GM21825 (cell line): ENCODE measurements around the gene DUS4L.
"Not testable (repeated sequence)": the region's sequence is repeated elsewhere in the genome, so short reads cannot be mapped to it uniquely, and the experiment has no call there.

ENCODE experiments used
- ATAC-seq: cut with Tn5 transposase; IDR thresholded peaks from one replicate; pipeline ENCODE4 v1.9.1; 2021; ENCODE audit warnings: mild to moderate bottlenecking, moderate library complexity; ENCODE audit not compliant: unreplicated experiment

Gene DUS4L

DNA sequence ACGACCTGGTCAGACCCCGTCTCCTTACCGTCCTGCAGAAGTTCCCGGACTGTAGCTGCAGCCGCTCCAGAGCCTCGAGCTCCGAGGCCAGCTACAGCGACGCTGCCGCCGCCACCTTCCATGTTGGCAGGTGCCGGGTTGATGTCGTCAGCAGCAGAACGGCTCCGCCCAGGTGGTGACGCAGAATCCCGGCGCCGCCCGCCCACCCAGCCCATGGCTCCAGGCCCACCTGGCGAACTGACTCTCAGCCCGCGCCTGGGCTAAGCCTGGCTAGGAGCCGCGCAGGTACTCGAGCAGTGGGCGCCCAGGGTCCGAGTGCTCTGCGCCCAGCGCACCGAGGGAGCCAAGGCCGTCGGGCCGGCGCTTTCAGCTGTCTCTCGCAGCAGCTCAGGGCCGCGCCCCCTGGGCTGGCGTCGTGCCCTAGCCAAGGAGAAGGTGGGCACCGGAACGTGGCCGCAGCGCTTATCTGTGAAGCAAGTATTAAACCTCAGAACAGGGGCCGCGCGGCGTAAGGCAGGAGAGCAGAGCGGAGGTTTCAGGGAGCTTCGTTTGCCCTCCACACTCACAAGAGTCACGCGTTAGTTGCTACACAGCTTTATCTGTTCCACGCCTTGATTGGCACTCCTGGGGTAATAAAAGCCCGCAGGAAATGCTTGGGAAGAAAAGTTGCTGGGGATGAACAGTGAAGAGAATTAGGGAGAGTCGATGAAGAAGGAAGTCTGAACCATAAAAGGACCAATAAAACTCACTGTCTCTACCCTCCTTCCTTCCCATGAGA is at the start of gene DUS4L, which contains the start of gene COG5:
DUS4L (plus strand) TSS at position 197 of the 778 bp plus-strand sequence. CDS start 3,100 bp downstream, outside the sequence.
COG5 (minus strand) TSS at position 146 of the 778 bp plus-strand sequence; CDS start at position 122, 24 bp downstream.
- peak; percentile 95 for ATAC-seq

GRCh38 chr7:107526672-107527071 is 37.1 kb upstream of the DUS4L start:
- ATAC-seq = no peak

- ATAC-seq = no peak
These were observed 36.6 kb upstream of the DUS4L start for GRCh38 chr7:107527196-107527595.

DNA sequence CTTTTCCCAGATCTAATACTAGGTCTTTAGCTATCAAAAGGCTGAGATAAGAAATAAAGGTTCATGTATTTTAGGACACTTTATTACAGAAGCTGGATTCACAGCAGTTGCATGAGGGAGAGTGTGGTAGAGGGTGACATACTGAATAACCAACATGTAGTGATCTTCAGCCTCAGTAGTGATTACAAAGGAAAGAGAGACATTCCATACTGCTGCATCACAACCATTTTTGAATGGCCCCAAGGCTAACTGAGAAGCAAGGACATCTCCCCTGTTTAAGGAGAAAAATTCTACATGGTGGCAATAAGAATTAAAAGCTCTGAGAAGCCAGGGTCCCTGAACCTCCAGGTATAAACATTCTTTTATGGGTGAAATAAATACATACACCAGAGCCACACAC is 35.3 kb upstream of the DUS4L start:
- ATAC-seq = no peak

DNA sequence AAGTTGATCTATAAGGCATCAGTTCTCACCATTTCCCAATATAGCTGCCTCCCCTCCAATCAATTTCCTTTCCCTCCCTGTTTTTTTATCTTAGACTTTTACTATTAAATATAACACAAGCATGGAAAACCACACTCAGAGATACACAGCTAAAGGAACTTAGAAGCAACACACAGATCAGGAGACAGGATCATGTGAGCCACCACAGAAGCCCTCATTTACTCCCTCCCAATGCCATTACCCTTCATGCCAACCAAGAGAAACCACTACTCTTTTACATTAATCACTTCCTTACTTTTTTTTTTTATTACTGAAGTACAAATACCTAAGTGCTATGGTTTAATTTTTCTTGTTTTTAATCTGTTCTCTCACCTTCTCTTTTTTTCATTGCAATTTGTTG is 33.0 kb upstream of the DUS4L start:
- ATAC-seq = no peak

- no peak for ATAC-seq
These were observed 29.6 kb upstream of the DUS4L start for GRCh38 chr7:107534139-107534538.

- ATAC-seq = not testable (repeated sequence)
These were observed 26.5 kb upstream of the DUS4L start for GRCh38 chr7:107537228-107537627.

DNA sequence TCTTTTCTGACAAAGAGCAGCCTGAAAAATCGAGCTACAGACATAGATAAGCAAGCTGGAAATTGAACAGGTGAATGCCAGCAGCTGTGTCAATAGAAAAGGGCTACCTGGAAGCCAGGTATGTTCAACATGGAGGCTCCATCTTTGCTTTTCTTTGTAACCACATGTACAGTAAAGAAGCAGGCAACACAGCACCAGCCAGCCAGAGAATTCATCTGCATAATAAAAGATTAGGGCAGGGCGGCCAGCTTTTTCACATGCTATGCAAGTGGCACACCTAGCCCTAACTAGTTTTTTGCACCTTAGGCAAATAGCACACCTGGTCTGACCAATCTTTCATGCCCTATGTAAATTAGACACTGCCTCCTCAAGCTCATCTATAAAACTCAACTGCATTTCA is 25.8 kb upstream of the DUS4L start:
- no peak for ATAC-seq

DNA sequence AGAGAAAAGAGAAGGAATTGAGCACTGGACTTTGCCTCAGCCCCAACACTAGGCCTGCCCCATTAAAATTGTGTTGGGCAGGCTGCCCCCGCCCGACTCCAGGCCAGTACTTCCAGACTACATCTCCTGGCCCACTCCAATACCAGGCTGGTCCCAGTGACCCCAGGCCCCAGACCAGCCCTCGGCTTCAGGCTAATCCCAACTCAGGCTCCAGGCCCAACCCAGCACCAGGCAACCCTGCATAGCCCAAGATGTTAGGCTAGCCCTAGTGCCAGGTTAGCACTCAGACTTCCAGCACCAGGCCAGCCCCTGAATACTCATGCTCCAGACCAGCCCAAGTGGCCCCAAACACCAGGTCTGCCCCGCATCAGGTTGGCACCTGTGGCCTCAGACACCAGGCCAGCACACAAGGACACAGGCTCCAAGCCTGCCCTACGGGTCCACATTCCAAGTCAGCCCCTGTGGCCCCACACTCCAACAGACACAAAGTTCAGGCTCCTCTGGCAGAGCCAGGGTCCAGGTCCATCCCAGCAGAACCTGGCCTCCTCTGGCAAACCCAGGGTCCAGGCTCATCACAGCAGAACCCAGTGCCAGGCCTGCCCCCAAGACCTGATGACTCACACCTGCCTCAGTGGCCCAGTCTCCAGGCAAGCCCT is 20.3 kb upstream of the DUS4L start:
- no peak for ATAC-seq

DNA sequence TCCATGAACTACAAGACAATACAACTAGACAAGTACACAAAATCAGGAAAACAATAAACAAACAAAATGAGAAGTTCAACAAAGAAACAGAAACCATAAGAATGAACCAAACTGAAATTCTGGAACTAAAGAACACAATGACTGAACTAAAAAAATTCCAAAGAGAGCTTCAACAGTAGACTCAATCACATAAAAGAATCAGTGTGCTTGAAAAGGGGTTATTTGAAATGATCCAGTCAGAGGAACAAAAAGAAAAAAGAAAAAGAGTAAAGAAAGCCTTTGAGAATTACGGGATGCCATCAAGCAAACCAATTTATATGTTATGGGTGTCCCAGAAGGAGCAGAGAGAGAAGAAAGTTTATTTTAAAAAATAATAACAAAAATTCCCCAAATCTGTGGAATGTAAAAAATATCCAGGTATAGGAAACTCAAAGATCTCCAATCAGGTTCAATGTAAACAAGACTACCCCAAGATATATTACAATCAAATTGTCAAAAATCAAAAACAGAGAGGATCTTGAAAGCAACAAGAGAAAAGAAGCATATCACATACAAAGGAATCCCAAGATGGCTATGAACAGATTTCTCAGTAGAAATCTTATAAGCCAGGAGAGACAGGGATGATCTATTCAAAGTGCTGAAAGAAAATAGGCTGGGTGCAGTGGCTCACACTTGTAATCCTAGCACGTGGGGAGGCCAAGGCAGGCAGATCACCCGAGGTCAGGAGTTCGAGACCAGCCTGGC is 18.8 kb upstream of the DUS4L start:
- no peak for ATAC-seq

DNA sequence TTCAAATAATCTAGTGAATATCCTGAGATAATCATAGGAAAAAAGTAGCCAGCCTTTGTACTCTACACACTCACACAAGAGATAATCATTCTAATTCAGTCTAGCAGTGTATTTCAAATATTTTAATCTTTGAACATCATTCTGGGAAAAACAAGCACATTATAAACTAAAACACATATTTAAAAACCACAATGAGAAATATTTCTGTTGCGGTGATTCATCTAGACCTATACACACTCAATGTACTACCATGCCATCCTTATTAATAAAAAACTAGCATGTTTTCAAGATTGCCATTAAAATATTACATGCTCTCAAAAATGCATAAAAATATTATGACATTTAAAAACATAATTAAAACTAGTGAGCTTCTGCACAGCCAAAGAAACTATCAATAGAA is 11.8 kb upstream of the DUS4L start:
- ATAC-seq = no peak

GRCh38 chr7:107555893-107556292 is 7.9 kb upstream of the DUS4L start:
- no peak for ATAC-seq

DNA sequence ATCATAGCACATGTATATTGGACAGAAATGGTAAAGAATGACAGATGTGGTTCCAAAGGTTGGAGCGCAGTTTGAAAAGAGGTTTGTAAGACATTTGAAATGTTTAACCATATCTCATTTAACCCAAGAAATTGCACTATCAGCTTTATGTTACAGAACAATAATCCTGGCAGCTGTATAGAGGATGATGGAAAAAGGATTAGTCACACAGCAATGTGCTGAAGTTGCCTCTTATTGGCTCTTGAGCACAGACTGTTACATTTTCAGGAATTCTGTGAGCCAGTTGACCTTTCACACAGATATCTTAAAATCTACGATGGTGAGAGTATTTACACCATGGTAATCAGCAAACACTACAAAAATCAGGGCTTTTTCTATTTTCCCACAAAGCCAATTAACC is 3.9 kb upstream of the DUS4L start:
- no peak for ATAC-seq

GRCh38 chr7:107560898-107561516 is 2.8 kb upstream of the DUS4L start:
- ATAC-seq = no peak

GRCh38 chr7:107563081-107563774 is 543 bp upstream of the DUS4L start:
- ATAC-seq = peak; percentile 48

- no peak for ATAC-seq
These were observed 955 bp downstream of the DUS4L start for GRCh38 chr7:107564553-107565298.

- no peak for ATAC-seq
These were observed 6.5 kb downstream of the DUS4L start for GRCh38 chr7:107570298-107570697.

DNA sequence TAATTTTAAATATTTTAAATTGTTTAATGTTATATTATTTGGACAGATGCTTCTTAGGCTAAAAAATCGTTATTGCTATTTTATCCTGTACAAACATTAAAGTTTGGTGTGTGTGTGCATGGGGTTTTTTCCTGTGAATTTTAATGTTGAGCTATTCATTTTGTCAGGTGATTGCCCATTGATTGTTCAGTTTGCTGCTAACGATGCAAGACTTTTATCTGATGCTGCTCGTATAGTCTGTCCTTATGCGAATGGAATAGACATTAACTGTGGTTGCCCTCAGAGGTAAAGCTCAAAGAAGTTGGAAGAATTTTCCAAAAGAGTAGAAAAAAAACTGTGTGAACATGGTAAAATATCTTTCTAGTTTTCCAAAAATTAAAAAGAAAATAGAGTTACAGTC is 9.8 kb downstream of the DUS4L start:
- ATAC-seq = no peak

- peak; percentile 2 for ATAC-seq
These were observed 15.7 kb downstream of the DUS4L start for GRCh38 chr7:107579554-107579884.
